ENCODE data around the gene CEMIP2.

The CEMIP2 gene

GRCh38 chr9:71737455-71737854, 30.9 kb downstream of the CEMIP2 start:
- TF ChIP-seq CTCF (conservative IDR thresholded peaks at IDR 0.05), result no peak
- no peak overlapping the region for H3K27ac ChIP-seq

GRCh38 chr9:71736236-71736635, 32.1 kb downstream of the CEMIP2 start:
- no peak for TF ChIP-seq CTCF (conservative IDR thresholded peaks at IDR 0.05)
- no peak overlapping the region for H3K27ac ChIP-seq

GRCh38 chr9:71734950-71735349, 33.4 kb downstream of the CEMIP2 start:
- no peak for TF ChIP-seq CTCF (conservative IDR thresholded peaks at IDR 0.05)
- no peak overlapping the region for H3K27ac ChIP-seq

- no peak for TF ChIP-seq CTCF (conservative IDR thresholded peaks at IDR 0.05)
- H3K27ac ChIP-seq, result no peak overlapping the region
Observed at GRCh38 chr9:71733176-71733575, 35.1 kb downstream of the CEMIP2 start.

GRCh38 chr9:71729816-71730526, 38.3 kb downstream of the CEMIP2 start:
- peak overlapping the region; percentile 23; the same call in 1 of the 2 replicates for H3K27ac ChIP-seq
- TF ChIP-seq CTCF (conservative IDR thresholded peaks at IDR 0.05), result no peak

- H3K27ac ChIP-seq, result peak overlapping the region; percentile 81
- TF ChIP-seq CTCF (conservative IDR thresholded peaks at IDR 0.05), result no peak
Observed at GRCh38 chr9:71726723-71727122, 41.6 kb downstream of the CEMIP2 start.

- H3K27ac ChIP-seq, result peak overlapping the region; percentile 81
- no peak for TF ChIP-seq CTCF (conservative IDR thresholded peaks at IDR 0.05)
Observed at GRCh38 chr9:71725590-71726338, 42.5 kb downstream of the CEMIP2 start.

Measured in VCaP (cell line).